ENCODE data around the gene ARHGAP12. TPM values are rescaled to one million over a fixed set of nuclear protein-coding genes. Genes with fewer than 3 reads are reported as not detected.

Gene ARHGAP12
- total RNA-seq, 1 donor from 2014 or later, result 35.3 TPM

DNA sequence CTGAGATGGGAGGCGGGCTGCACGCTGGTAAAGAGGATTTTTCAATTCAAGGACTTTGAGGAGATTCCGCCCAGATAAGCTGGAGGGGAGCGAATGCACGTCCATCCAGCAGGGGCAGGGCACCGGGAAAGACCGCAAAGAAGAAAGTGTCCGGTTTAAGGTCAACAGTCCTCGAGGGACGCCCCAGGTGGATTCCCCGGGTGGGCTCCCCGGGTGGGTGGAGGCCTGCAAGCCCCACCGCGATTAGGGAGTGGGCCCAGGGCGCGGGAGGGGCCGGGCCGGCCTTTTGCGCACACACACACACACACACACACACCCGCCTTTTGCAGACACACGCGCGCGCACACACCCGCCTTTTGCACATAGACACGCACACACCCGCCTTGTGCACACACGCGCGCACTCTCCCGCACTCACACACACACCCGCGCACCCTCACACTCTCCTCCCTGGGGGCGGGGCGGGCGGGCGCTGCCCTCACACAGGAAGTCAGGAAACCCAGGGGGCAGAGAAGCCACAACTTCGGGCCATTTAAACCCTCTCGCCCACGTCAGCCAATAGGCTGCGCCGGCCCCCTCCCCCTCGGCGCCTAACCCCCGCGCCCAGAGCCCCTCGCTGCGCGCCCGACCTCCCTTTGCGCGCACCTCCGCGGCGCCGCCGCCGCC lies 615 bp downstream of the ARHGAP12 start:
- Mint-ChIP-seq H3K27ac (peak overlapping the region; percentile 92), H3K36me3 (no peaks in the 10 kb centered on the region), H3K4me1 (peaks cover 36% of the 10 kb centered on the region), H3K27me3 (ENCODE audit: low read depth) (no peaks in the 10 kb centered on the region), H3K9me3 (no peaks in the 10 kb centered on the region), H3K4me3 (peak overlapping the region; percentile 90)
- TF ChIP-seq CTCF (IDR thresholded peaks at IDR 0.05; ENCODE audit: unreplicated experiment), result no peak
- peak; percentile 21 to 61 for DNase-seq (ENCODE audit: low spot score in 2 of 2, unreplicated experiment in 2 of 2)

- Mint-ChIP-seq H3K4me3 (peak overlapping the region; percentile 90), H3K27ac (peak overlapping the region; percentile 92), H3K36me3 (no peaks in the 10 kb centered on the region), H3K4me1 (peaks cover 36% of the 10 kb centered on the region), H3K9me3 (no peaks in the 10 kb centered on the region), H3K27me3 (ENCODE audit: low read depth) (no peaks in the 10 kb centered on the region)
- DNase-seq (ENCODE audit: low spot score in 2 of 2, unreplicated experiment in 2 of 2), result no peak
- no peak for TF ChIP-seq CTCF (IDR thresholded peaks at IDR 0.05; ENCODE audit: unreplicated experiment)
Observed at GRCh38 chr10:31927565-31927883, 1.1 kb downstream of the ARHGAP12 start.

GRCh38 chr10:31926765-31927564 lies 1.7 kb downstream of the ARHGAP12 start:
- H3K27me3 Mint-ChIP-seq (ENCODE audit: low read depth), result no peaks in the 10 kb centered on the region
- H3K27ac Mint-ChIP-seq, result peak overlapping the region; percentile 92
- no peak for DNase-seq (ENCODE audit: low spot score in 2 of 2, unreplicated experiment in 2 of 2)
- H3K4me1 Mint-ChIP-seq, result peaks cover 36% of the 10 kb centered on the region
- no peak for TF ChIP-seq CTCF (IDR thresholded peaks at IDR 0.05; ENCODE audit: unreplicated experiment)
- H3K9me3 Mint-ChIP-seq, result no peaks in the 10 kb centered on the region
- peak overlapping the region; percentile 90 for H3K4me3 Mint-ChIP-seq
- H3K36me3 Mint-ChIP-seq, result no peaks in the 10 kb centered on the region

DNA sequence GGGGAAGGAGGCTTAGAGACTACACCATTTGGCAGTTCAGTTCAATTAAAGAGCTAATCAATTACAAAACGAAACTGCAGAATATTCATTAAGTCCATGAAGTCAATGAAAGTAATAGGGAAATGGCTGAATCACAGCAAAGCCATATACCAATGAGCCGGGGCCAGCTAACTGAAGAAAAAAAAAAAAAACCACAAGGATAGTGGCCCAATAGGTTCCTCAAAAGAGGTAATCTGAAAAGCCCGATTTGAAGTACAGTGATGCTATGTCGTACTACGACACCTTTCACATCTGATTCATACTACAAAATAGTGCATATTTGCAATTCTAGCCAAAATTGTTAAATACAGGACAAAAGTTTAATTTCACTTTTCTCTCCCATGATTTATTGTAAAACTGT lies 2.5 kb downstream of the ARHGAP12 start:
- H3K9me3 Mint-ChIP-seq, result no peaks in the 10 kb centered on the region
- H3K36me3 Mint-ChIP-seq, result no peaks in the 10 kb centered on the region
- no peak overlapping the region for H3K27ac Mint-ChIP-seq
- no peaks in the 10 kb centered on the region for H3K27me3 Mint-ChIP-seq (ENCODE audit: low read depth)
- DNase-seq (ENCODE audit: low spot score in 2 of 2, unreplicated experiment in 2 of 2), result no peak
- H3K4me3 Mint-ChIP-seq, result peak overlapping the region; percentile 26
- peaks cover 36% of the 10 kb centered on the region for H3K4me1 Mint-ChIP-seq
- TF ChIP-seq CTCF (IDR thresholded peaks at IDR 0.05; ENCODE audit: unreplicated experiment), result no peak

DNA sequence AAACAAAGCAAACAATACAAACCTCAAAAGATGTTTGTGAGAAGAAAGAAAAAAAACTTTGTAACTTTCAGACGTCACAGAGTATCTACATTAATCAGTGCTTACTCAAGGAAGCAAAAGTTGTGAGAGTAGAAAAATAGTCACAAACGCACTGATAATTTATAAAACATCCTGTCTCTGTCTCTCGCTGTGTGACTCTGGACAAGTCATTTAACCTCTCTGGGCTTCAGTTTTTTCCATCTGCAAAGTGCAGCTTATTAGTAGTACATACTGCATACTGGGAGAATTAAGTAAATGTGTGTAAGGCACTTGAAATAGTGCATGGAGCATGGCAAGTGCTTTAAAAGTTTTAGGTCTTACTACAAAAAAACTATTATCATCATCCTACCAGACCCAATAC lies 3.8 kb downstream of the ARHGAP12 start:
- no peaks in the 10 kb centered on the region for H3K9me3 Mint-ChIP-seq
- no peaks in the 10 kb centered on the region for H3K36me3 Mint-ChIP-seq
- H3K4me3 Mint-ChIP-seq, result no peak overlapping the region
- no peaks in the 10 kb centered on the region for H3K27me3 Mint-ChIP-seq (ENCODE audit: low read depth)
- peaks cover 25% of the 10 kb centered on the region for H3K4me1 Mint-ChIP-seq
- no peak for TF ChIP-seq CTCF (IDR thresholded peaks at IDR 0.05; ENCODE audit: unreplicated experiment)
- no peak for DNase-seq (ENCODE audit: low spot score in 2 of 2, unreplicated experiment in 2 of 2)
- no peak overlapping the region for H3K27ac Mint-ChIP-seq

All from mesothelial cell of epicardium (in vitro differentiated cells).